IPS-NIHi11 (cell line): ENCODE measurements around the gene MGLL.

Experiments used
- DNase-seq: peaks from one replicate; pipeline ENCODE4 v3.0.0; 2012; ENCODE audit warnings: mixed read lengths, low spot score

The MGLL gene

GRCh38 chr3:127740136-127740915 is 82.0 kb downstream of the MGLL start:
- DNase-seq = no peak

GRCh38 chr3:127739347-127740135 is 82.8 kb downstream of the MGLL start:
- DNase-seq = no peak

GRCh38 chr3:127738192-127738840 is 84.0 kb downstream of the MGLL start:
- DNase-seq = no peak

GRCh38 chr3:127736801-127737539 is 85.3 kb downstream of the MGLL start:
- no peak for DNase-seq

GRCh38 chr3:127735767-127736693 is 86.3 kb downstream of the MGLL start:
- DNase-seq = no peak

GRCh38 chr3:127734754-127735473 is 87.4 kb downstream of the MGLL start:
- DNase-seq = no peak

- no peak for DNase-seq
Measured at GRCh38 chr3:127734181-127734720, 88.1 kb downstream of the MGLL start.

- DNase-seq = no peak
Measured at GRCh38 chr3:127733781-127734180, 88.5 kb downstream of the MGLL start.

- DNase-seq = no peak
Measured at GRCh38 chr3:127732879-127733350, 89.4 kb downstream of the MGLL start.

- peak; percentile 43 for DNase-seq
Measured at GRCh38 chr3:127732303-127732702, 90.0 kb downstream of the MGLL start.

GRCh38 chr3:127731546-127732289 is 90.6 kb downstream of the MGLL start:
- no peak for DNase-seq

GRCh38 chr3:127730666-127731295 is 91.5 kb downstream of the MGLL start:
- no peak for DNase-seq

- DNase-seq = no peak
Measured at GRCh38 chr3:127730171-127730570, 92.1 kb downstream of the MGLL start.

- no peak for DNase-seq
Measured at GRCh38 chr3:127729556-127730056, 92.7 kb downstream of the MGLL start.

- DNase-seq = no peak
Measured at GRCh38 chr3:127728417-127729015, 93.8 kb downstream of the MGLL start.

GRCh38 chr3:127726894-127727293 is 95.4 kb downstream of the MGLL start:
- no peak for DNase-seq

- DNase-seq = peak; percentile 34
Measured at GRCh38 chr3:127723011-127723567, 99.2 kb downstream of the MGLL start.
